Uterus (tissue), 4 donors: ENCODE results near the gene NEDD4L. TPM values are rescaled to one million over a fixed set of nuclear protein-coding genes. Genes with fewer than 3 reads are reported as not detected.

Source experiments
- DNase-seq, 2 donors: peaks; one replicate each; pipeline ENCODE4 v3.0.0-alpha.2; 2019 to 2020
- H3K27ac ChIP-seq, 2 donors: fragments of 200-600 bp; sonication (generic); 1 replicate in 1 of 2; 2 replicates in 1 of 2; pipeline ENCODE4 v1.5.1; 2016 to 2018
- H3K27me3 ChIP-seq, 2 donors: fragments of 200-600 bp; sonication (generic); one replicate each; pipeline ENCODE4 v1.5.1; 2018 to 2019; ENCODE audit warnings: control low read depth in 1 of 2
- H3K36me3 ChIP-seq, 2 donors: fragments of 200-600 bp; sonication (generic); one replicate each; pipeline ENCODE4 v1.5.1; 2019; ENCODE audit warnings: control low read depth in 1 of 2
- H3K4me1 ChIP-seq, 2 donors: fragments of 200-600 bp; sonication (generic); one replicate each; pipeline ENCODE4 v1.5.1; 2018 to 2019; ENCODE audit warnings: control low read depth in 1 of 2
- H3K4me3 ChIP-seq, 2 donors: fragments of 200-600 bp; sonication (generic); 1 replicate in 1 of 2; 2 replicates in 1 of 2; pipeline ENCODE4 v1.5.1; 2018 to 2019; ENCODE audit warnings: mild to moderate bottlenecking in 1 of 2
- H3K9me3 ChIP-seq, 2 donors: fragments of 200-600 bp; sonication (generic); one replicate each; pipeline ENCODE4 v1.5.1; 2019; ENCODE audit warnings: control low read depth in 1 of 2
- CTCF ChIP-seq, 4 experiments: fragments of 200-600 bp in 2 of 4; fragments of 450-650 bp in 2 of 4; sonication (generic) in 2 of 4; IDR thresholded peaks; one replicate each; pipeline ENCODE4 v1.5.1; 2016 to 2019; ENCODE audit warnings: antibody characterized with exemption in 4 of 4, mild to moderate bottlenecking in 2 of 4, moderate library complexity in 1 of 4
- POLR2A ChIP-seq, 2 donors: fragments of 450-650 bp; IDR thresholded peaks; one replicate each; pipeline ENCODE4 v1.6.1; 2016; ENCODE audit warnings: antibody characterized with exemption in 2 of 2, mild to moderate bottlenecking in 1 of 2, moderate library complexity in 1 of 2
- intact Hi-C: fragments of 100-400 bp; cut with DNase I; formaldehyde crosslinking; loops from one replicate; pipeline ENCODE4 v1.15.1; 2023; ENCODE audit warnings: low total_unique reads
- total RNA-seq, 4 donors: library from RNA; depleted of rRNA in 3 of 4; stranded (reverse); fragments of >200 nt in 3 of 4; gene quantifications; one replicate each; pipeline versions ENCODE4 v1.1.0 to v1.2.4, GENCODE V29; 2014 to 2023
- donor health status: DM: yes; HTN: yes; CAD: no.

Gene NEDD4L
- total RNA-seq, 4 donors from 2014 or later = 6.2 to 45.9 (median 32.3) TPM

DNA sequence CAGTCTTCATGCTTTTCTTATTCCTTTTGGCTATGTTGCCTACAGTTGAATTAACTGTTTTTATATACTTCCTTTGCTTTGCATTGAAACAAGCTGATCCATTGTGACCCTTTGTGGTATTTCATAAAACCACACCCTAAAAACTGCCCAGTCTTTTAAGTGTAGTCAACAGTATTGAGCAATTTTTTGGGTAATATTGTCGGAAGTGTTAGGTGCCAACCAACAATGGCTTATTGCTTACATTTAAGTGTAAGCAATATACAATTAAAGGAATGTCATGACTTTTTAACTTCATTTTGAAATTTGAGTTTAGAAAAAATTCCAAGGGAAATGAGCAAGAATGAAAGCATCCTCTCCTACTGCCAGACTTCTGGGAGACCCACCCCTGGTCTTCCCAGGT, 174.1 kb downstream of the NEDD4L start:
- TF ChIP-seq CTCF (IDR thresholded peaks at IDR 0.05) = no peak
- TF ChIP-seq POLR2A (IDR thresholded peaks at IDR 0.05) = no peak
- Histone ChIP-seq H3K4me1 (no peaks in the 10 kb centered on the region), H3K9me3 (no peaks in the 10 kb centered on the region), H3K27ac (no peak overlapping the region), H3K36me3 (no peaks in the 10 kb centered on the region), H3K4me3 (no peak overlapping the region), H3K27me3 (no peaks in the 10 kb centered on the region)
- no peak for DNase-seq
- intact Hi-C loops = no loop called here

DNA sequence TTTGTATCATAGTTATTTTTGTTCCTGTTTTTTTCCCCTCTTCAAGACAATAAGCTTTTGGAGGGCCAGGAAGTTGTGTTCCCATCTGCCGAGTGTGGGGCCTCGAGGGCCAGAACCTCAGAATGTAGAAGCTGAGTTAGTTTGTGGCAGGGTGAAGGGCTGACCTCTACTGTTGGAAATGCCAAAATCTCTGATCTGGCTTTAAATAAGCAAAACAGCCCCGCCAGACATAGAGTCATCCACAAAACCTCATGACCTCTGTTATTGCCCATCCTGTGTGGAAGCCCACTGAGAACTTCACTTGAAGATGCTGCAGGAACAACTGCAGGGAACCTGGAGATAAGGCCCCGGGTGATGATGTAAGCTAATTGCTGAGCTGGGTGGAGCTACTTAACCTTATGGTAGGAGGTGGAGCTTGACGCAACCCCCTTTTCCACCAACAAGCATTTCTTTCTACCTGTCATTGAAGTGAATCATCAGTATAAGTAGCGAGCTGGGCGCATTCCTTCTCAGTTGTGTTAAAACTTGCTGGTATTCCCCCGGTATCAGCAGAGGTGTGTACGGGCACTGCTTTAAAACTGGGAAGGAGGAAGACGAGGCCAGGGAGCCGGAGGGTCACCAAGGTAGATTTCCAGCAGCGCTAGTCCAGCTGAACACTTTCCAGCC, 177.2 kb downstream of the NEDD4L start:
- no peak overlapping the region for H3K4me3 ChIP-seq

GRCh38 chr18:58222432-58223125, 178.6 kb downstream of the NEDD4L start:
- H3K36me3 ChIP-seq = no peaks in the 10 kb centered on the region
- no peaks in the 10 kb centered on the region for H3K4me1 ChIP-seq
- no peak overlapping the region for H3K4me3 ChIP-seq
- no peaks in the 10 kb centered on the region for H3K27me3 ChIP-seq
- no peak for DNase-seq
- H3K9me3 ChIP-seq = no peaks in the 10 kb centered on the region
- peak overlapping the region; percentile 50 to 64 for H3K27ac ChIP-seq
- intact Hi-C loops = no loop called here
- TF ChIP-seq CTCF (IDR thresholded peaks at IDR 0.05) = no peak
- TF ChIP-seq POLR2A (IDR thresholded peaks at IDR 0.05) = no peak

More for the DNA sequence above, 177.2 kb downstream of the NEDD4L start:
- H3K4me1 ChIP-seq = no peaks in the 10 kb centered on the region
- no peak for TF ChIP-seq POLR2A (IDR thresholded peaks at IDR 0.05)
- TF ChIP-seq CTCF (IDR thresholded peaks at IDR 0.05) = no peak
- H3K27me3 ChIP-seq = no peaks in the 10 kb centered on the region
- H3K9me3 ChIP-seq = no peaks in the 10 kb centered on the region
- H3K36me3 ChIP-seq = no peaks in the 10 kb centered on the region
- intact Hi-C loops = no loop called here
- H3K27ac ChIP-seq = peak overlapping the region; percentile 50 to 64
- DNase-seq = no peak

GRCh38 chr18:58223717-58224424, 179.8 kb downstream of the NEDD4L start:
- H3K9me3 ChIP-seq = no peaks in the 10 kb centered on the region
- no peaks in the 10 kb centered on the region for H3K36me3 ChIP-seq
- intact Hi-C loops = no loop called here
- H3K27ac ChIP-seq = peak overlapping the region; percentile 44 to 58
- no peaks in the 10 kb centered on the region for H3K27me3 ChIP-seq
- no peaks in the 10 kb centered on the region for H3K4me1 ChIP-seq
- DNase-seq = peak in 1 of 2 donors; percentile 47
- H3K4me3 ChIP-seq = no peak overlapping the region
- no peak for TF ChIP-seq POLR2A (IDR thresholded peaks at IDR 0.05)
- TF ChIP-seq CTCF (IDR thresholded peaks at IDR 0.05) = no peak

GRCh38 chr18:58224425-58224750, 180.4 kb downstream of the NEDD4L start:
- intact Hi-C loops = no loop called here
- TF ChIP-seq POLR2A (IDR thresholded peaks at IDR 0.05) = no peak
- TF ChIP-seq CTCF (IDR thresholded peaks at IDR 0.05) = no peak
- H3K27me3 ChIP-seq = no peaks in the 10 kb centered on the region
- no peak for DNase-seq
- no peaks in the 10 kb centered on the region for H3K4me1 ChIP-seq
- H3K9me3 ChIP-seq = no peaks in the 10 kb centered on the region
- no peak overlapping the region for H3K4me3 ChIP-seq
- H3K36me3 ChIP-seq = no peaks in the 10 kb centered on the region
- peak overlapping the region; percentile 44 to 58 for H3K27ac ChIP-seq
